CD4-positive, alpha-beta T cell treated with Interleukin-17A for 1 hour (primary cell): ENCODE results near the gene PIEZO1.
"Not testable (repeated sequence)": the region's sequence is repeated elsewhere in the genome, so short reads cannot be mapped to it uniquely, and the experiment has no call there.

Source experiments
- DNase-seq: peaks from one replicate; pipeline ENCODE4 v3.0.0-alpha.2; 2020

The PIEZO1 gene

GRCh38 chr16:88804173-88804551, 19.1 kb upstream of the PIEZO1 start:
- no peak for DNase-seq

- DNase-seq, result peak; percentile 85
Observed at GRCh38 chr16:88803264-88803987, 18.4 kb upstream of the PIEZO1 start, which contains the start of gene CDT1. Gene CDT1, plus strand, starts transcription at chr16:88803789. Its CDS starts 43 bp downstream, at chr16:88803832.

DNA sequence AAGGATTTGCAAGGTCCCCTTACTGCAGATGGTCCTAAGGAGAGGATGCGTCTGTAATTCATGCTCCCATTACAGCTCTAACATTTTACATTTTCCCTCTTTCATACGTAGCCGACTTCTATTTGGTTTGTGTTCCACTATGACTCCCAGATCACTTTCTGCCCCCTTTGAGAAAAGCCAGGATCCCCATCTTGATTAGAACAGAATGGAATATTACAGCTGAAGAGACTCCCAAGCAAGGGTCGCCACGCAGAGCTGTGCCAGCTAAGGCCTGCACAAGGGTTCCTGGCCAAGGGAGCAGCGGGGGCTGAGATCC, 15.2 kb upstream of the PIEZO1 start:
- no peak for DNase-seq

DNA sequence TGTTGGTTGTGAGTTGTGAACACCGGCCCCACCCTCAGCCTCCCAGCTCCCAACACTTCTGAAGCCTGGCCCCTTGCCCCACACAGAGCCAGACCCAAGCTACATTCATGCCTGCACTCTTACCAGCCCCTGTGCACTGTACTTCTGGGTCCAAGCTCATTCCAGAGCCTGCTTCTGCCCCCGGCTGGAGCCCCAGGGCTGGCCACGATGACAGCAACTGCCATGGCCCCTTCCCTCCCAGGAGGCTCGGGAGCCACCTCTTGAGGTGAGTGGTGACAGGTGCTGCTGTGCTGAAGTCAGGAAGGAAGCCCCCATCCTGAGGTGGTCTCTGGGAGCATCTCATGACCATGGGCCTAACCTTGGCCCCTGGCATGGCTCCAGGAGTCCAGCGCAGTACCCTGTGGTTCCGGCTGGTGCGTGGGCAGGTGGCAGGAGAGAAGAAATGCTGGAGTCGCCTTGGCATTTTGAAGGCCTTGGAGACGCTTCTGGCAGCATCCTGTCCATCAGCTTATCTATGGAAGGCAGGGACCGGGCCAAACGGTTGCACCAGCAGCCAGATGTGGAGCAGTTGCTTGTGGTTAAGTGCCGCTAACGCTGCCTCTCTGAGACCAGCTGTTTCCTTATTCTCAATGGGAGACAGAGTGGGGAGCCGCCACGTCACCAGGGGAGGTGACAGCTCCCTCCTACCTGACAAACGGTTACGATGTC, 14.7 kb upstream of the PIEZO1 start:
- no peak for DNase-seq

DNA sequence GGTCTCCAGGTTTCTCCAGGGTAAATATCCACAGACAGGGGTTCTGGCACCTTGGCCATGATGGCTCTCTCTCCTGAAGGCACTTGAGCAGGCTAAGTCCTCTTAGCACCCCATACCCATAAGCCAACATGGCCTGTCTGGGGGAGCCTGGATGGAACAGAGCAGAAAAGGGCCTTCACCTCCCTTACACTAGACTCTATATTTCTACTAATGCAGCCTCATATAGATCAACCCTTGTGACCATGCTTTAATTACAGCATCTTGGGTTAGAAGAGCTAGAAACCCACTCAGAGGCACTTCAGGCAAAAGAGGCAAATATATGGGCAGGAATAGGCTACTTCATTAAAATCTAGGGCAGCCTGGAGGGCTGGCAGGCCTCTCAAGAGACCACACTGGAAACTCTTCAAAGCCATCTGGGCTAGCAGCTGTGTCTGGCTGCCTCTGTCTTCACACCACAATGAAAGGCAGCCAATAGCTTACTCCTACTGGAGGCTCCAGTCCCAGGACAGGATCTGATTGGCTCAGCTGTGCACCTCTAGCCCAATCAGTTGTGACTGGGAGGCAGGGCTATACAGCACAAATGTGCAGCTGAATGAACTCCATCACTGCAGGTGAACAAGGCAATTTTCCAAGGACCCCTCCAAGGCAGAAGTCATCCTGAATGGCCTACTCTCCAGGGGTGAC, 13.9 kb upstream of the PIEZO1 start:
- DNase-seq, result no peak

DNA sequence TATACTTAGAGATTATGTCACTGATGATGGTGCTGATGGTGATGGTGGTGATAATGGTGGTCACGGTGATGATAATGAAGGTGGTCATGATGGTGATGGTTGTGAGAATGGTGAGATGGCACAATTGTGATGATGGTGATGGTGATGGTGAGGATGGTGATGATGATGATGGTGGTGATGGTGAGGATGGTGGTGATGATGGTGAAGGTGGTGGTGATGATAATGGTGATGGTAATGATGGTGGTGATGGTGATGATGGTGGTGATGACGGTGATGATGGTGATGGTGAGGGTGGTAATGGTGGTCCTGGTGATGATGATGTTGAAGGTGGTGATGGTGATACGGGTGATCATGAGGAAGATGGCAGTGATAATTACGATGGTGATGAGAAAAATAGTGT, 13.1 kb upstream of the PIEZO1 start:
- DNase-seq, result no peak

- no peak for DNase-seq
Observed at GRCh38 chr16:88796278-88796677, 11.3 kb upstream of the PIEZO1 start.

GRCh38 chr16:88793251-88793954, 8.4 kb upstream of the PIEZO1 start:
- no peak for DNase-seq

GRCh38 chr16:88792668-88793250, 7.7 kb upstream of the PIEZO1 start:
- DNase-seq, result no peak

GRCh38 chr16:88792078-88792550, 7.1 kb upstream of the PIEZO1 start:
- DNase-seq, result no peak

DNA sequence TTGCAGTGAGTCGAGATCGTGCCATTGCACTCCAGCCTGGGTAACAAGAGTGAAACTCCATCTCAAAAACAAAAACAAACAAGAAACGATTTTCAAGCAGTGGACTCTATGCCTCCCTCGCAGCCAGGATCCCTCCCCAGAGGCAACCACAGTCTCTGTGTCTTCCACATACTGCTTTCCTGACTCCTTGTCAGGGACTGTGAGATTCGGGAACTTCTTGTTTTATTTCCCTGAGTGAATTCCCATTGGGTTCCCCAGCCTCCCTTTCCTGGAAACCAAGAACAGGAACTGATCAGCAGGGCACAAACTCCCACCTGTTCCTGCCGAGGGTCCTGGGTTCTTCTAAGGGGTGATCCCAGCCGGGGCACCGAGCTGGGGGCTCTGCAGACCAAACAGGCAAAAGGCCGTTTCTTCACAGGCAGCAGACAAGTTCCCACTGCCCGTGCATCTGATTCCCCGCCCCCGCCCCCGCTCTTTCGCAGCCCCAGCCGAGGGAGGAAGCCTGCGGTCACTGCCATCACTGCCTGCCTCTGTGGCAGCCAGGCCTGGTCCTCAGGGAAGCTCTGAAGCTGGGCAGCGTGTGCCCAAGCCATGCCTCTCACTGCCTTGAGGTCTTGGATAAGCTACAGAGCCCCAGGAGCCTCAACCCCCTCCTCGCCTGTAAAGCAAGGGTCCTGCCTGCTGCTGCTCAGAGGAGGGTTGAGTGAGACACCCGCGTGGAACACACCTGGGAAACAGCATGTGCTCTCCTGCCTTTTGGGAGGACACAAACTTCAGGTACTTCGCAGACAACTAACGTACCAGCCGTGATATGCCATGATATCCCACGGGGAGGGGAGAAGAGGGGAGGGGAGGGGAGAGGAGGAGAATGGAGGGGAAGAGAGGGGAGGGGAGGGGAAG, 5.5 kb upstream of the PIEZO1 start:
- DNase-seq, result peak; percentile 68

DNA sequence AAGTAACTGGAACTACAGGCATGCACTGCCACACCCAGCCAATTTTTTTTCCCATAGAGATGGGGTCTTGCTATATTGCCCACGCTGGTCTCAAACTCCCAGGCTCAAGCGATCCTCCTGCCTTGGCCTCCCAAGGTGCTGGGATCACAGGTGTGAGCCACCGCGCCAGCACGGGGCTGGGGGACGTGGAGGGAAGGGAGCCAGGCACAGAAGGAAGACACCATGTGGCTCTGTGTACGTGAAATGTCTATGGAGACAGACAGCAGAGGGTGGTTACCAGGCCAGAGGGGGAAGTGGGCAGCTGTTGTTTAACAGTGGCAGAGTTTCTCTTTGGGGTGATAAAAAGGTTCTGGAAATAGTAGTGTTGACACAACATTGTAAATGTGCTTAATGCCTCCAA, 4.6 kb upstream of the PIEZO1 start:
- DNase-seq, result no peak

DNA sequence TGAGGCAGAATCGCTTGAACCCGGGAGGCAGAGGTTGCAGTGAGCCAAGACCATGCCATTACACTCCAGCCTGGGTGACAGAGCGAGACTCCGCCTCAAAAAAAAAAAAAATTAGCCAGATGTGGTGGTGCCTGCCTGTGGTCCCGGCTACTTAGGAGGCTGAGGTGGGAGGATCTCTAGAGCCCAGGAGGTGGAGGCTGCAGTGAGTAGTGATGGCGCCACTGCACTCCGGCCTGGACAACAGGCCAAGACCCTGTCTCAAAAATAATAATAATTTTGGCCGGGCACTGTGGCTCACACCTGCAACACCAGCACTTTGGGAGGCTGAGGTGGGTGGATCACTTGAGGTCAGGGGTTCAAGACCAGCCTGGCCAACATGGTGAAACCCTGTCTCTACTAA, 3.7 kb upstream of the PIEZO1 start:
- DNase-seq, result not testable (repeated sequence)

- DNase-seq, result no peak
Observed at GRCh38 chr16:88787579-88788314, 2.7 kb upstream of the PIEZO1 start.

GRCh38 chr16:88784856-88785105, 239 bp downstream of the PIEZO1 start:
- no peak for DNase-seq

DNA sequence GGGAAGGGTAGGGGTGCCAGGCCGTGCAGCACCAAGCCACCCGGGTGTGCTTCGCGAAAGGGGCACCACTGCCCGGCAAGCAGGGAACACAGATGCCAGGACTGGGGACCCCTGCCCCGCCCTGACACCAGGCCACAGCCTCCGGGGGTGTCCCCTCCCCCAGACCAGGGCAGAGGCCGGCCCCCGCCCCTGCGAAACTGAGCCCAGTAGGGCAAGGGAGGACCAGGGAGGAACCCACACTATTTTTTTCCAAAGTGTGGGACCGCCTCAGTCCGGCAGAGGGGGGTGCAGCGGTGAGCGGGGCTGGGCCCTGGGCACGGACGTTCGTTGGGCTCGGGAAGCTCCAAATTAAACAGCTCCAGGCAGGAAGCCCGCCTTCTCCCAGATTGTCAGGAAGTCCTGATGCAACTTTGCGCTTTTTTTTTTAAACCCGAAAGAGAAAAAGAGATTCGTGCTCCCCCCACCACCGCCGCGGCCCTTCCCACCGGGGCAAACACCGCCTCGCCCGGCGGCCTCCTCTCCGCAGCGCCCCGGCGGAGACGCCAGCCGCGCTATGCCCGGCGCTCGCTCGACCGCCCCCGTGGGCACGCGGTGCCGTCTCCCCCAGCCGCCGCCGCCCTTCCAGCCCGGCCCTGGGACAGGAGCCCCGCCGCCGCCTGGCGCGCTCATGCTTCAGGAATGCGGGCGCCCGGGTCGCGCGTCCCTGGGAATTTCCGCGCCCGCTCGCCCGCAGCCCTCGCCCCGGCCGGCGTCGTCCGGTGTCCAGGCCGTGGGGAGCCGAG, 755 bp downstream of the PIEZO1 start:
- DNase-seq, result no peak

DNA sequence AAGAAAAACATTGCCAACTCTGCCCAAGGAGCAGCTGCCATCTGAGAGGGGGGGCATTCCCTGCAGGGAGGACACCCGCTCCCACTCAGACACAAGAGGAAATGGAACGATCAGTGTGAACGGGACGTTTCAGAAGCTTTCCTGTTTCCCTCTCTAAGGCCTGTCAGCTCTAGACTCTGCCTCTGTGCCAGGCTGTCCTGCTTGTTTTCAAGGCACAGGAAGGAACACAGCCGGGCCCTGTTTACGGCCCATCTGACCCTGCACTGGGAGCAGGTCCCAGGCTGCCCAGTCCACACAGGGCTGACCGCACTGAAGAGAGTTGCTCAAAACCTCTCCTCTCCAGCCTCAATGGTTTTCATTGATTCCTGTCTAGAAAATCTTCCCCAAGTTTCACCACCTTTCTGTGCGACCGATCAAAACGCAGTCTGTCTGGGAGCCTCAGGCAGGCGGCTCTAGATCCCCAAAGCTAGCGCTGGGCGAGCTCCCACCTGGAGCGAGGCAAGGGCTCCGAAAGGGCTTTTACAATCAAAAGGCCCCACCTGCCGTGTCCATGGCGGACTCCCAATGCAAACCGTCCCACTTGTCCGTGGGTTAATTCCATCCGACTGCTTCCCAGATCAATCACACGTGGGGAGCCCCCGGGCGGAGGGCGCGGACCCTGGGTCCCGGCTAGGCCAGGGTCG, 1.5 kb downstream of the PIEZO1 start:
- no peak for DNase-seq

- no peak for DNase-seq
Observed at GRCh38 chr16:88782454-88783390, 2.3 kb downstream of the PIEZO1 start.
